NCI-H2081 (cell line): ENCODE results near the gene ITPR1.

Experiments
- DNase-seq, 2 experiments: peaks; one replicate each; lab custom pipeline; 2025; lab: John Stamatoyannopoulos, UW

The ITPR1 gene

GRCh38 chr3:4533489-4534443 is 40.6 kb downstream of the ITPR1 start:
- DNase-seq, result no peak

DNA sequence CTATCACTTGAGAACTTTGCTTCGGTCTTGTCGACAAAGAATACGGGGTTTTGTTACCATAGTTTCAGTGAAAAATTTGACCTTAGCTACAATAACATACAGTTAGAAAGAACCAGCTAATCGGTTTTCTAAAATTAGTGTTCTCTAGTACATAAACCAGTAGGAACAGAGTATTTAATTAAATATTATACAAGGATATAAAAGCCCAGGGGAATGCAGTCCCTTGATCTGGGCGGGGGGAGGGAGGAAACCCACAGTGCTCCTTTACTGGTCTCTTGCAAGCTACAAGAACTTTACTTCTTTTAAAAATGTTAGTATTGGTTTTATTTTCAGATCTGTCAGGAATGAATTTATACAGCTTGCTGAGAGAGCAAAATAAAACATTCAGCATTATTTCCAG is 41.8 kb downstream of the ITPR1 start:
- no peak for DNase-seq

DNA sequence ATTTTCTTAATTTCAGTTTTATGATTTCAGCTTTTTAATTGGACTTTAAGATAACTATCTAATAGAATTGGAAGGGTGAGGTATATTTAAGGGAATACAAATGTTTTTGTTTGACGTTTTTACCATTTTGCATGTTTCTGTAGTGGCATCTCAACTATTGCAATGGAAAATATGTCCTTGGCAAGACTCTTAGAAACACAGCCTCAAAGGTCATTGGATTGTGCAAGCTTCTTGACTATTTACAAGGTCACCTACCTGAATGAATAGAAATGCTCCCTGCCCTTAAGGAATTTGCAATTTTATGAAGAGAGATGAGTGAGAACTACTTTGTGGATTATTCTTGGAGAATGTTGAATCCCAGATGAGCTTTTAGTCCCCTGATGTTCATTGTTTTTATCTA is 43.1 kb downstream of the ITPR1 start:
- no peak for DNase-seq

- no peak for DNase-seq
These were observed 47.1 kb downstream of the ITPR1 start for GRCh38 chr3:4540267-4540666.

- DNase-seq, result no peak
These were observed 50.0 kb downstream of the ITPR1 start for GRCh38 chr3:4543110-4543509.

DNA sequence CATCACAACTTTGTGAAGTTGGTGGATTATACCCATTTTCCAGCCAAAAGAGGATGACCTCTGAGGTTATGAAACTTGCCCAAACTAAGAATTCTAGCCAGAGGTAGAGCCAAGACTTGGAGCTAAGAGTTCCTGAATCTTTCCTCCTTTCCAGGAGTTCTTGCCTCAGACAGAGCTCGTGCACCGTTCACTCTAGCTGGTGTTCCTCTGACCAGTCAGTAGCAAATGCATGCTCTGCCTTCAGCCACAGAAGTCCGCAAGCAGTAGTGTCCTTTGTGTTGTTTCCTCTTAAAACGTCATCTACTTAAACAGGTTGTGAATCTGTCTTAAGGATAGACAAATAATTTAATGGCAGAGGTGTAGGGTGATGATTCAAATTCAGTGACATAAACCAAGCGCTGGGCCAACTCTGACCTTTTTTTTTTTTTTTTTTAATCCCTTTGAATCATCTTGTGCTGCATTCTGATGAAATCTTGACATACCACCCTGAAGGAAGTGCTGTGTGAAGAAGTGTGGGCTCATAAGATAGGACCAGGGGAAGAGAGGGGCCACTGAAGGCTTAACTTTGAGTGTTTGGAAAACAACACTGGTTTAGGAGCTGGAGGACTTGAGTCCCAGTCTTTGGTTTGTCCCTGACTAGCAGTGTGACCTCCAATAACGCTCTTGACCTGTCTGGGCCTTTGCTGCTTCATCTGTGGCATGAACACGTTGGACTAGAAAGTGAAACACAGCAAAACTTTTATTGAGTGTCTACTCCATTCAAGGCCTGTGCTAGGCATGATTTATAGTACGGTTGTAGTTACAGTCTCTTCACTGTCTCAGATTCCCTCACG is 53.4 kb downstream of the ITPR1 start:
- DNase-seq, result no peak

DNA sequence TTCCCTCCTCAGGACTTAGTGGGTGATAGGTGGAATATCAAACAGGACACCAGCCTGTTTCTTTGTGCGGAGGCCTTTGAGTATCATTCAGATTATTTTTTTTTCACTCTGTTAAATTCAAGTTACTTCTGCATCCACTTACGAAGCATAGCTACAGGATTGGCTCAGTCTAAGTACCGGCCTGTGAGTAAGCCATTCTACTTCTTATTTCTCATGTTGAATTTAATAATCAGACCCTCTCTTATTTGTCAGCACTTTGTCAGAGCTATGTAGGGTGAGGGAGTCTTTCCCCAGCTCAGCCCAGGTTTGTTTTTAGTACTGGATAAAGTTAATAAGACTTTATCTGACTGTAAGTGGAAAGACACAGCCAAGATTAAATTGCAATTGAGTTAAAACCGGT is 54.7 kb downstream of the ITPR1 start:
- no peak for DNase-seq

- no peak for DNase-seq
These were observed 55.2 kb downstream of the ITPR1 start for GRCh38 chr3:4548356-4548755.

- no peak for DNase-seq
These were observed 55.6 kb downstream of the ITPR1 start for GRCh38 chr3:4548780-4549179.

DNA sequence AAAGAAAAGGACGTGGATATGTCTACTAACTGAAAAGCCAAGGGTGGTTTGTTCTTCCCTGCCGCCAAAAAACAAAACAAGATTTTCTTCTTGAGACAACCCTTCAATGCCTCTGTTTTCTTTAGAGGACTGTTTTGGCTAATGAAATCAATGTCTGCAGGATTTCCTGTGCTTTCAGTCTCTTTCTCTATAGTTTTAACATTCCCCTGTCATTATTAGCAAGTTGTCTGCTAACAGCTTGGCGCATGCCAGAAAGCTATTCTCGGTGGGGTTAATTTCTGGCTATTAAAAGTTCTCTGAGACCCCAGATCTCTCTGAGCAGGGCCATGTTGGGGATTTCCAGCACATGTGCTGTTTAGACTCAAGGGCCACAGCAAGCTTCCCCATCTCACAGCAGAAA is 56.7 kb downstream of the ITPR1 start:
- DNase-seq, result no peak

DNA sequence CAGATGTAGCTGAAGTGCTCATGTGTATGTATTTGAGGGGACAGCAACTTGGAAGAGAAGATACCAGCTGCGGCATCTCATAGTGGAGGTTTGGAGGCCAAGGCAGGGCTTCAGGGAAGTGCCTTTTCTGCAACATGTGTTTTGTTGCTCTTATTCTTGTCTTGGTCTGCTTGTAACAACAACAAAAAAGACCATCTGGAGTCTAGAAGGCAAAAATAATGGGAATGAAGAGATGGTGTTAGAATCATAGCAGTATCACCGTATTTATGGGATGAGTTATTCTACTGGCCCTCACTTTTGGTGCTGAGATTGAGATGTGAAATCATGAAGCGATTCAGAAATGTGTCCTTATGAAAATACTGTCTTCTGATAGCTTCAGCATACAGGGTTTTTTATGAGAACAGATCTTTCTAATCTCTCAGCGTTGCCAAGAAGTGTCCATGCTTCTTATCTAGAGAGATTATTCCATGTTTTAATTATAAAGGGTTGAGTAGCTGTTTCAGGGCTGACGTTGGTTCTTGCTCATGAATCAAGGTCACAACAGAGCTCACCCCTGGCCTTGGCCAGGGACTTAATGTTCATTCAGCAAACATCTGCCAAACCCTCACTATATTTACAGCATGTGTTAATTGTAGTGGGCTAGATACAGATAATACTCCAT is 58.0 kb downstream of the ITPR1 start:
- no peak for DNase-seq

DNA sequence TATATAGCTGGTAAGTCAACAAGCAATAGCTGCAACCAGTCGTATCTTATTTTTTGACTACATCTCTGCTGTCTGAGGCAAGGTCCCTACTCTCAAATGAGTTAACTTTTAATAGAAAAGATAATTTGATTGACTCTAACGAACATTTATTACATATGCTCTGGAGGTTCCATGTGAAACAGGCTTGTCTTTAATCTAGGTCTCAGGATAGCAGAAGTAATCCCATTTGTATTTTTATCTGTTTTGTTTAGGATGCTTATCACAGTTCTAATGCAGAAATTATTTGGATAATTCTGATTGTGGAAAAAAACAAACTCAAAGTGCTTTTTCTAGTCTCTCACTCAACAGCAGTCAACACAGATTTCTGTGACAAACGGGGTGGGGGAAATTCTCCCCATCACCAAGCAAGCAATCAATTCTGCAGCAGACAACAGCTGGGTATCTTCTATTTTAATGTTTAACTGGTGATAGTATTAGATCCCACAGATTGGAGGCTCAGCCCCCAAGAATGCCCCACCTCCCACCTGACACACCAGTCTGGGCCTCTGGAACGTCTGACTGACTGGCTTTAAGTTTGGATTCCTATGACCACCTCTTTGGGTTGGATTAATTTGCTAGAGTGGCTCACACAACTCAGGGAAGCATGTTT is 58.8 kb downstream of the ITPR1 start:
- DNase-seq, result no peak

GRCh38 chr3:4552811-4553210 is 59.7 kb downstream of the ITPR1 start:
- no peak for DNase-seq

DNA sequence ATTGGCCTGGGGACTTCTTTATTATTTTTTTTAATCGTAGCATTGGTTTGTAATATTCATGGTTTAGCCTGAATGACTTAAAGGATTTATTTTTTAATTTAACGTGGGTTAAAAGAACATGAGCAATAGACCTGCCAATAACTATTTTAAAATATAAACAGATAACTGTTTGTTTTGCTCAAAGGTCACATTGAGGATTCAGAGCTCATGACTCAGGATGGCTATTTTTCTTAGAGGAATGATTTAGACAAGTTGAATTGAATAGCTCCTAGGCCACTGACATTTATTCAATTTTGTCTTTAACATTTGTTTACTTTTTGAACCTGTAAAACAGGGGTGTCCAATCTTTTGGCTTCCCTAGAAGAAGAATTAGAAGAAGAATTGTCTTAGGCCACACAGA is 68.5 kb downstream of the ITPR1 start:
- no peak for DNase-seq

DNA sequence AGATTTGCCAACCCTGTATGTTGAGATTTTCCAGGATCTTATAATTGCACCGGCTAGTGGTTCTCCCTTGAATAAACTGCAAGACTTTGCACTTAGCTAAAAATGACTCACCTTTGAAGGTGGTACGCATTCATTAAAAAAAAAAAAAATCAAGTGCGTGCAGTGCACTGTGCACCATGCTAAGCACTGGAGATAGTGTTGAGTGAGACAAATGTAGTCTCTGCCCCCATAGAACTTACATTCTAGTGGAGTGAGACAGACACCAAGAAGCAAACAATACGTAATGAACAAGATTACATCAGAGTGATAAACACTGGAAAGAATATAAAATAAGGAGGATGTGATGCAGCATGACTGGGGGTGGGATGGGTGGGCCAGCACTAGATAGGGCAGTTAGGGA is 69.4 kb downstream of the ITPR1 start:
- DNase-seq, result no peak

DNA sequence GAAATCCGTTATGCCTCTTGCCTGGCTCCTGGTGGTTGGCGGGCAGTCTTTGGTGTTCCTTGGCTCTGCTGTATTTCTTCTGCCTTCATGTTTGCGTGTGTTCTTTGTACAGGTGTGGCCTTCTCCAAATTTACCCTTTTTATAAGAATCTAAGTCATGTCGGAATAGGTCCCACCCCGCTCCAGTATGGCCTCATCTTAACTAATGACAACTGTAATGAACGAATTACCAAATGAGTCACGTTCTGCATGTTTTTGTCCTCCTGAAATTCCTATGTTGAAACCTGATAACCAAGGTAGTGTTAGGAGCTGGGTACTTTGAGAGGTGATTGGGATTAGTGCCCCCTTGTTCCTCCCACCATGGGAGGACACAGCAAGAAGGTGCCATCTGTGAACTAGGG is 71.1 kb downstream of the ITPR1 start:
- DNase-seq, result no peak

DNA sequence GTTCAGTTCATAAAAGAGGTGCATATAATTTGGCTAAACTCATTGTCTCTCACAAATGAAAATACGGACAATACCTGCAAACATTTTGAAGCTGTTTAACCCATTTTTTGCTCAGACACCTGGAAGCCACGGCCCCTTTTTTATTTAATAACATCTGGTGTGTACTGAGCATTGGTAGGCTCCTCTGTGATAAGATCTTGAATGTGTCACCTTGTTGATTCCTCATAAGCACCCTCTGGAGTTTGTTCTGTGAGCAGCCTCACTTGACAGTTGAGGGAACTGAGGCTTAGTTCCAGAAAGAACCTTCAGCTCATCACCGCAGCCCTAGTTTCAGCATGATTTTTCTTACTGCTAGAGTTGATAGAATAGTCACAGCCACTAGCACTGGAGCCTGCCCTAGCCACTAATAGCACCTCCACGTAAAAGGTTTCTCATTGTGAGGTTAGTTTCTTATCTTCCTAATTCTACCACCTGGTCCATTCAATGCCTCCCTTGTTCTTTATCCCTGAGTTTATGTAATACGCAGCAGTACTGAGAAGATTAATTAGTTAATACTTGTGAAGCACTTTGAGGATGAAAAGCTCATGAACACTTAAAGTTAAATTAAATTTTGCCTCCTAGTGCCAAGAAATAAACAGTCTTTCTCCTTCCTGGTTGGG is 71.9 kb downstream of the ITPR1 start:
- no peak for DNase-seq

DNA sequence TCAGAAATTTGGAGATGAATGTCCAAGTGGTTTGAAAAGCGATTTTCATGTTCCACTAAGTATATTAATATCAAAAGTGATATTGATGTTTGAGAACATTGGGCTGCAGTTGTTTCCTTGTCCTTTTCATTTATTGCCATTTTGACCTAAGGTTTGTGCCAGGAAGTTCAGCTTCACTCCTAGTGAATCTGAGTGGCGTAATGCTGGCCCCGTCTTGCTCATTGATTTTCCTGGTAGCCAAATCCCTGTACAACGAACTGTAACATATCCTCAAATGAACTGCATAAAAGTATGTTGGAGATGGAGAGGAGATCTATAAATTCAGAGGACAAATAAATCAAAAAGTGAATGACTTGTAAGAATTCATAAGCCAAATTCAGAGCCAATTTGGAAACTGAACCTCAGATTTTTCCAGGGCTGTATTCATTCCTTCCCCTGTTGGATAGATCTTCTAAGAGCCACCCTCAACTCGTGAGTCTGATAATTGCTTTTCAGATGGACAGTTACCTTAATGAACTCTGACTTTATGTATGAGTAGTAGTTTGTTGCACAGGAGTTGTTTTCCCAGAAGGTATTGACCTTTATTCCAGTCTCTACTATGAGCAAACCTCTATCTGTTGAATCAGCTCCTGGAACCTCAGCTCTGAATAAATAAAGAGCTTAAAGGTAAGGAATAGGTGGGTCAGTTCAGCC is 72.8 kb downstream of the ITPR1 start:
- no peak for DNase-seq

GRCh38 chr3:4568841-4569240 is 75.7 kb downstream of the ITPR1 start:
- DNase-seq, result no peak

DNA sequence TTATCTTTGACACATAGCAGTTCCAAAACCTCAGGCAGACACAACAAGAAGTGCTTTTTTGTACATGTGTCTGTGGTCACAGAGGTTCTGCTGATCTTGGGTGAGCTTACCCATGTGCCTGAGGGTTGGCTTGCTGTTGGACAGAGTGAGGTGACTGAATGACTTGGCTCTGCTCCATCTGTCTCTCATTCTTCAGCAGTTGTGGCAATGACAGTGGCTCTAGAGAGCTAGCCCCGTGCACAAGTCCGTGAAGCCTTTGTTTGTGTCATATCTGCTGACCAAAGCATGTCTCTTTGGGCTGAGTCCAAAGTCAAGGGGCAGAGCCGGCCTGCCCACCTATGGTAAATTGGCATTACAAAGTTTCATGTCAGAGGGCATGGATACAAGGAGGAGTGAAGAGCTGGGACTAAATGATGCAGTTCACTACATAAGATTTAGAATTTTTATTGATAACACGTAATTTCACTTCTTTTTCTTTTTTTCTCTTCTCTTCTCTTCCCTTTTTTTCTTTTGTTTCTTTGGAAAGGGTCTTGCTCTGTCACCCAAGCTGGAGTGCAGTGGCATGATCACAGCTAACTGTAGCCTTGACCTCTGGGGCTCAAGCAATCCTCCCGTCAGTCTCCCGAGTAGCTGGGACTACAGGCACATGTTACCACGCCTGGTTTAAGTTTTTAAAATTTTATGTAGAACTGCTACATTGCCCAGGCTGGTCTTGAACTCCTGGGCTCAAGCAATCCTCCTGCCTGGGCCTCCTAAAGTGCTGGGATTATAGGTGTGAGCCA is 77.9 kb downstream of the ITPR1 start:
- no peak for DNase-seq
